Kidney epithelial cell (primary cell): ENCODE measurements around the gene EFCAB12. TPM values are rescaled to one million over a fixed set of nuclear protein-coding genes. Genes with fewer than 3 reads are reported as not detected.

Source experiments
- DNase-seq: peaks from one replicate; pipeline ENCODE4 v3.0.0-alpha.2; 2010; ENCODE audit warnings: low read depth
- H3K27me3 ChIP-seq: 2 replicates; pipeline ENCODE4 v1.6.0; 2011; ENCODE audit warnings: low read length; ENCODE audit not compliant: control insufficient read depth, insufficient read depth
- H3K36me3 ChIP-seq: 2 replicates; pipeline ENCODE4 v1.5.1; 2011; ENCODE audit warnings: low read length; ENCODE audit not compliant: control insufficient read depth, insufficient read depth
- H3K4me3 ChIP-seq: 2 replicates; pipeline ENCODE4 v1.5.1; 2011; ENCODE audit warnings: low read depth, mild to moderate bottlenecking, control low read depth, low read length
- CTCF ChIP-seq: IDR thresholded peaks from 2 replicates; pipeline ENCODE4 v1.5.1; 2011; ENCODE audit warnings: mild to moderate bottlenecking, moderate library complexity, low read length, control low read depth, inconsistent platforms; ENCODE audit not compliant: insufficient read depth, poor library complexity, severe bottlenecking
- total RNA-seq: library from RNA; depleted of rRNA; stranded (reverse); fragments of >200 nt; gene quantifications from 2 replicates; pipeline ENCODE4 v1.2.3, GENCODE V29; 2015

Gene EFCAB12
- total RNA-seq, 1 donor from 2014 or later, result not detected

GRCh38 chr3:129412542-129413198 lies 15.8 kb downstream of the EFCAB12 start:
- no peak for DNase-seq
- no peak for TF ChIP-seq CTCF
- no peaks in the 10 kb centered on the region for H3K27me3 ChIP-seq
- no peak overlapping the region for H3K4me3 ChIP-seq
- H3K36me3 ChIP-seq, result no peaks in the 10 kb centered on the region

GRCh38 chr3:129410971-129411370 lies 17.5 kb downstream of the EFCAB12 start:
- no peak for DNase-seq

GRCh38 chr3:129409541-129409940 lies 18.9 kb downstream of the EFCAB12 start:
- Histone ChIP-seq H3K27me3 (no peaks in the 10 kb centered on the region), H3K36me3 (no peaks in the 10 kb centered on the region), H3K4me3 (no peak overlapping the region)
- DNase-seq, result no peak
- no peak for TF ChIP-seq CTCF

More at GRCh38 chr3:129410971-129411370, 17.5 kb downstream of the EFCAB12 start:
- TF ChIP-seq CTCF, result no peak
- Histone ChIP-seq H3K36me3 (no peaks in the 10 kb centered on the region), H3K27me3 (no peaks in the 10 kb centered on the region), H3K4me3 (no peak overlapping the region)

GRCh38 chr3:129404610-129405009 lies 23.8 kb downstream of the EFCAB12 start:
- Histone ChIP-seq H3K36me3 (no peaks in the 10 kb centered on the region), H3K4me3 (no peak overlapping the region), H3K27me3 (no peaks in the 10 kb centered on the region)
- no peak for DNase-seq
- no peak for TF ChIP-seq CTCF

- H3K27me3 ChIP-seq, result no peaks in the 10 kb centered on the region
- H3K36me3 ChIP-seq, result no peaks in the 10 kb centered on the region
- no peak for TF ChIP-seq CTCF
- H3K4me3 ChIP-seq, result no peak overlapping the region
- no peak for DNase-seq
These were observed 24.3 kb downstream of the EFCAB12 start for GRCh38 chr3:129404130-129404529.

GRCh38 chr3:129403450-129403849 lies 25.0 kb downstream of the EFCAB12 start:
- Histone ChIP-seq H3K4me3 (no peak overlapping the region), H3K36me3 (no peaks in the 10 kb centered on the region), H3K27me3 (no peaks in the 10 kb centered on the region)
- TF ChIP-seq CTCF, result no peak
- DNase-seq, result no peak
